Astrocyte of the spinal cord (primary cell): ENCODE results near the gene ENDOD1.
A peak's percentile ranks its signal among the peaks of the same experiment; 100 is the strongest.

ENCODE experiments used
- DNase-seq: peaks from one replicate; pipeline ENCODE4 v3.0.0; 2011; ENCODE audit warnings: low read depth, low spot score
- H3K4me3 ChIP-seq: 2 replicates; pipeline ENCODE4 v1.5.1; 2011; ENCODE audit warnings: low read depth, mild to moderate bottlenecking, low read length, moderate library complexity
- CTCF ChIP-seq: IDR thresholded peaks from 2 replicates; pipeline ENCODE4 v1.5.1; 2012; ENCODE audit warnings: low read depth, mild to moderate bottlenecking, low read length, inconsistent platforms
- in situ Hi-C: cut with HindIII; loops from 2 replicates; pipeline ENCODE4 v1.10.0; 2017; ENCODE audit warnings: low sequenced_read_pairs

The ENDOD1 gene

DNA sequence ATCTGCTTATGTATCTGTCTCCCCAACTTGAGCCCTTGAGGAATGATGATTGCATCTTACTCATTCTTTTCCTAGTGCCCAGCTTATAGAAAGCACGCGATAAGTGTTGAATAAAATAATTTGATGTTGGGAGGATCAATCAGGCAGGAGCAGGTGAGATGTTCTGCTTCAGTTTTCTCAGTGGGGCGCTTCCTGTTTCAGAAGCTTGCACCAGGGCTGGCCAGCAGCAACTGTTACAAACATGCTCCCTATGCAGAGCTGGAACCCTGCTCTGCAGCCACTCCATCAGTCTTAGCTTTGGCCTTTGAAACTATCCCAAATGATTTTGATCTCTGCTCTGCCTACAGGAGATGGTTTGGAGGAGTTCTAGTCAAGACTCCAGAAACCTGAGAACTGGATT is 3.9 kb downstream of the ENDOD1 start:
- no peak for DNase-seq
- TF ChIP-seq CTCF: no peak
- in situ Hi-C loops: no loop called here
- H3K4me3 ChIP-seq: no peak overlapping the region

DNA sequence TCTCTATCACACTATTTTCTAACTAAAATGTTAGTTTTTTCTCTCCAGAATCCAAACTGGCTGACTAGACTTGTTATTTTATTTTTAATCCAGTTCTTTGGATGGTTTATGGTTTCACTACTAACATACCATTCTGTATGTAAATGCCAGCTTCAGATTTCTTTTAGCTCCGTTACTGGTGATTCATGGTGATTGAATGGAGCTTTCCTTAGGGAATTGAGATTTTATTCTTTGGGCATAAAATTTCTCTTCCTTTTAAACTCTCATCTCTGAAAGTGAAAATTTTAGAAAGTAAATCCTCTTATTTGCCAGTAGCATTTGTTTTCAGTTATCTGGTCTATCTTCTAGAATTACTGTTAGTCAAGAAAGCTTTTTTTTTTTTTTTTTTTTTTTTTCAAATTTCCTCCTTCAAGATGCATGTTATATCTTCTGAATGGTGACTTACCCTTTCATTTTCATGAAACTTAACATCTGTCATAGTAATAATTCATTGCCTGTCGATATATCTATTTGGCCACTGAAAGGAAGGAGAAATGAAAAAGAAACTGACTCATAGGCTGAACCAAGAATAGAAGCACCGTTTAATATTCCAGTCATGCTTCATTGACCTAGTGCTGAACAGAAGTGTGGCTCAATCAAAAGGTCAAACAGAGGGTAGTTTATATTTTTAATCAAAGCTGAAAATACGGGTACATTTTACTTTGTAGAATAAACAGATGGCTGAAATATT is 6.4 kb downstream of the ENDOD1 start:
- peak; percentile 52 for DNase-seq
- no peak for TF ChIP-seq CTCF
- in situ Hi-C loops: no loop called here
- no peak overlapping the region for H3K4me3 ChIP-seq

GRCh38 chr11:95097209-95097608 is 7.6 kb downstream of the ENDOD1 start:
- DNase-seq: no peak
- no peak overlapping the region for H3K4me3 ChIP-seq
- no peak for TF ChIP-seq CTCF
- in situ Hi-C loops: no loop called here

GRCh38 chr11:95098826-95099225 is 9.2 kb downstream of the ENDOD1 start:
- DNase-seq: no peak
- TF ChIP-seq CTCF: no peak
- H3K4me3 ChIP-seq: no peak overlapping the region
- in situ Hi-C loops: no loop called here

DNA sequence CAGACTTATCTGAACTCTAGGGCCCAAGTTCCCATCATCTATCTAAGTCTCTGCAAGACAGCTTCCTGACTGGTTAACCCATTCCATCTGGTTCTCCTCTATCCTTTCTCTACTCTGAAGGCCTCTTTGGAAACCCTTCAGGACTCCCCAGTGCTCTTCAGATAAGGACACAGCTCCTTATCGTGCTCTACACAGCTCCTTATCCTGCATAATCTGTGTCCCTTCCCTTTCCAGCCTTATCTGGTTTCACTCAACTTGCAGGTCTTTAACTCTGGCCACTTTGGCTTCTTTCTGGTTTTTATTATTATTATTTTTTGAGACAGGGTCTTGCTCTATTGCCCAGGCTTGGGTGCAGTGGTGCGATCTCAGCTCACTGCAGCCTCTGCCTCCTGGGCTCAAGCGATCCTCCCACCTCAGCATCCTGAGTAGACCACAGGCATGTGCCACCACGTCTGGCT is 10.6 kb downstream of the ENDOD1 start:
- no peak for DNase-seq
- in situ Hi-C loops: no loop called here
- no peak overlapping the region for H3K4me3 ChIP-seq
- no peak for TF ChIP-seq CTCF

- no peak for TF ChIP-seq CTCF
- DNase-seq: no peak
- H3K4me3 ChIP-seq: no peak overlapping the region
- in situ Hi-C loops: no loop called here
These were observed 11.3 kb downstream of the ENDOD1 start for GRCh38 chr11:95100856-95101507.
